HuH-7 (cell line): ENCODE data around the gene DNAH1.

ENCODE experiments used
- DNase-seq: peaks from one replicate; pipeline ENCODE4 v3.0.0; 2011; ENCODE audit warnings: low spot score

Gene DNAH1

GRCh38 chr3:52311576-52312119 is 4.5 kb upstream of the DNAH1 start:
- no peak for DNase-seq

GRCh38 chr3:52313188-52313773 is 2.8 kb upstream of the DNAH1 start:
- no peak for DNase-seq

GRCh38 chr3:52313774-52314188 is 2.3 kb upstream of the DNAH1 start:
- DNase-seq = no peak

GRCh38 chr3:52314489-52314888 is 1.6 kb upstream of the DNAH1 start:
- no peak for DNase-seq

- DNase-seq = no peak
Measured at GRCh38 chr3:52315006-52315405, 1.1 kb upstream of the DNAH1 start.

GRCh38 chr3:52317208-52318000 is 1.3 kb downstream of the DNAH1 start:
- DNase-seq = no peak

- DNase-seq = no peak
Measured at GRCh38 chr3:52318186-52318816, 2.2 kb downstream of the DNAH1 start.

GRCh38 chr3:52319921-52320595 is 3.9 kb downstream of the DNAH1 start:
- no peak for DNase-seq

- no peak for DNase-seq
Measured at GRCh38 chr3:52321481-52321880, 5.4 kb downstream of the DNAH1 start.

GRCh38 chr3:52322466-52322865 is 6.3 kb downstream of the DNAH1 start:
- DNase-seq = no peak

- peak; percentile 47 for DNase-seq
Measured at GRCh38 chr3:52323526-52324295, 7.6 kb downstream of the DNAH1 start.

GRCh38 chr3:52324676-52325075 is 8.6 kb downstream of the DNAH1 start:
- no peak for DNase-seq

- DNase-seq = no peak
Measured at GRCh38 chr3:52325686-52326085, 9.6 kb downstream of the DNAH1 start.

- no peak for DNase-seq
Measured at GRCh38 chr3:52326976-52327375, 10.9 kb downstream of the DNAH1 start.

GRCh38 chr3:52327486-52328290 is 11.6 kb downstream of the DNAH1 start:
- no peak for DNase-seq

- DNase-seq = no peak
Measured at GRCh38 chr3:52328536-52329080, 12.5 kb downstream of the DNAH1 start.

- no peak for DNase-seq
Measured at GRCh38 chr3:52330194-52330805, 14.2 kb downstream of the DNAH1 start.

GRCh38 chr3:52331091-52331490 is 15.0 kb downstream of the DNAH1 start:
- no peak for DNase-seq

GRCh38 chr3:52331906-52332305 is 15.8 kb downstream of the DNAH1 start:
- DNase-seq = no peak
